Body of pancreas (tissue), 4 donors: Measurements from ENCODE around the gene AHI1.

ENCODE experiments used
- CTCF ChIP-seq, 7 experiments: fragments of 450-650 bp in 4 of 7; fragments of 200-600 bp in 3 of 7; sonication (generic) in 3 of 7; IDR thresholded peaks; one replicate each; pipeline ENCODE4 v1.5.1; 2016 to 2019; ENCODE audit warnings: antibody characterized with exemption in 7 of 7
- POLR2A ChIP-seq, 3 donors: fragments of 450-650 bp; IDR thresholded peaks; one replicate each; pipeline ENCODE4 v1.6.1; 2016; ENCODE audit warnings: antibody characterized with exemption in 3 of 3, mild to moderate bottlenecking in 2 of 3

GRCh38 chr6:135424385-135424784 lies 73.2 kb downstream of the AHI1 start:
- TF ChIP-seq CTCF (IDR thresholded peaks at IDR 0.05) (no peak), POLR2A (IDR thresholded peaks at IDR 0.05) (no peak)
